Adrenal gland (tissue), 5 donors: ENCODE data around the gene TTC34.

Experiments
- CTCF ChIP-seq, 6 experiments: fragments of 450-650 bp in 4 of 6; fragments of 200-600 bp in 2 of 6; sonication (generic) in 1 of 6; IDR thresholded peaks; 1 replicate in 5 of 6; 2 replicates in 1 of 6; pipeline versions ENCODE4 v1.5.1 to v1.8.0; 2016 to 2021; ENCODE audit warnings: antibody characterized with exemption in 6 of 6, mild to moderate bottlenecking in 2 of 6, moderate library complexity in 1 of 6
- POLR2A ChIP-seq, 2 donors: fragments of 450-650 bp; IDR thresholded peaks; one replicate each; pipeline ENCODE4 v1.6.1; 2017; ENCODE audit warnings: antibody characterized with exemption in 2 of 2, mild to moderate bottlenecking in 2 of 2, moderate library complexity in 1 of 2
- donor health status: DM: no; HTN: no; CAD: no.

DNA sequence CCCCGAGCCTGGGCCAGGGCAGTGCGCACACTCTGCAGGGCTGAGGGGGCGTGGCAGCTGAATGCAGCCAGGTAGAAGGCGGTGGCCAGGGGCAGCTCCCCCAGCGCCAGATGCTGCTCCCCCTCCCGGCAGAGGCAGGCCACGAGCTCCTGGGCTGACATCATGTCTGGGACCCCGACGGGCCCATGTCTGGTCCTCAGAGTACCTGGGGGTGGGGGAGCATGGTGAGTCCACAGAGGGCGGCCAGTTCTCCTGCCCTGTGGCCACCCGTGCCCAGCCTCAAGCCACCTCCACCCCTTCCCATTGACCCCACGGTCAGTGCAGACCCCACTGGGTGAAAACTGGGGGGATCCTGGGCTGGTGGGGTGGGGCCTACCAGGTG, 838 bp downstream of the TTC34 start:
- TF ChIP-seq POLR2A (IDR thresholded peaks at IDR 0.05) (no peak), CTCF (IDR thresholded peaks at IDR 0.05) (no peak)
